KMS-11 (cell line): ENCODE results near the gene CORO1C.

Experiments
- H2AFZ ChIP-seq: fragments of 200-600 bp; sonication (generic); 2 replicates; pipeline ENCODE4 v1.6.1; 2016; ENCODE audit warnings: antibody characterized with exemption, mixed run types, low read depth
- H3K27ac ChIP-seq: fragments of 200-600 bp; sonication (generic); 2 replicates; pipeline ENCODE4 v1.6.1; 2016; ENCODE audit warnings: mild to moderate bottlenecking, mixed run types
- H3K27me3 ChIP-seq: fragments of 200-600 bp; sonication (generic); 2 replicates; pipeline ENCODE4 v1.6.1; 2017; ENCODE audit warnings: mild to moderate bottlenecking, low read depth, mixed run types, moderate library complexity; ENCODE audit not compliant: insufficient read depth
- H3K36me3 ChIP-seq: fragments of 200-600 bp; sonication (generic); 2 replicates; pipeline ENCODE4 v1.6.1; 2017; ENCODE audit warnings: mild to moderate bottlenecking, mixed run types; ENCODE audit not compliant: insufficient read depth
- H3K4me1 ChIP-seq: fragments of 200-600 bp; sonication (generic); 2 replicates; pipeline ENCODE4 v1.6.1; 2016; ENCODE audit warnings: mild to moderate bottlenecking, low read depth, mixed run types; ENCODE audit not compliant: poor library complexity, severe bottlenecking
- H3K4me2 ChIP-seq: fragments of 200-600 bp; sonication (generic); 2 replicates; pipeline ENCODE4 v1.7.0; 2016; ENCODE audit warnings: mild to moderate bottlenecking, mixed run types
- H3K4me3 ChIP-seq: fragments of 200-600 bp; sonication (generic); IDR thresholded peaks from 2 replicates; pipeline ENCODE4 v1.6.1; 2017; ENCODE audit warnings: low read depth, low read length, mixed read lengths; ENCODE audit not compliant: insufficient read depth
- H3K79me2 ChIP-seq: fragments of 200-600 bp; sonication (generic); 2 replicates; pipeline ENCODE4 v1.6.1; 2016; ENCODE audit warnings: low read depth, mixed run types; ENCODE audit not compliant: insufficient read depth
- H3K9ac ChIP-seq: fragments of 200-600 bp; sonication (generic); 2 replicates; pipeline ENCODE4 v1.6.1; 2016; ENCODE audit warnings: mild to moderate bottlenecking, mixed run types
- H4K20me1 ChIP-seq: fragments of 200-600 bp; sonication (generic); 2 replicates; pipeline ENCODE4 v1.6.1; 2016; ENCODE audit warnings: mild to moderate bottlenecking, mixed run types; ENCODE audit not compliant: insufficient read depth
- TF ChIP-seq, protein P1 (sequence below): fragments of 200-600 bp; sonication (generic); conservative IDR thresholded peaks from 2 replicates; pipeline ENCODE4 v1.6.1; 2017; ENCODE audit warnings: low read depth, mild to moderate bottlenecking, antibody characterized with exemption, low read length, moderate library complexity, mixed read lengths

Gene CORO1C

DNA sequence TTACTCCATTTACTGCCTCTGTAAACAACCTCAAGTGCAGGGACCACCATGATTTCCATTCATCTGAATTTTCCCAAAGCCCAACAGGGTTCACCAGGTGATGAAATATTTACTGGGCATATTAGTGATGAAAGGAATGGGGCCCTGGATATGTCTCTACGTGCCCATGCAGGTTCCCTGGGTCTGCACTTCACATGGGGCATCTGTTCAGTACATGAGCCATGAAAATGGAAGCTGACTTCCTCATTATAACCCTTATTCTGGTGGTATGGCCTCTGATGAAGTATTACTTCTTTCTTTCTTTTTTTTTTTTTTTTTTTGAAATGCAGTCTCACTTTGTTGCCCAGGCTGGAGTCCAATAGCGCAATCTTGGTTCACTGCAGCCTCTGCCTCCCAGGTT is 26.5 kb upstream of the CORO1C start:
- Histone ChIP-seq H3K4me2 (no peak overlapping the region), H3K36me3 (no peaks in the 10 kb centered on the region), H3K27ac (no peak overlapping the region), H3K79me2 (no peaks in the 10 kb centered on the region), H2AFZ (no peak overlapping the region), H4K20me1 (no peaks in the 10 kb centered on the region), H3K4me3 (no peak overlapping the region), H3K27me3 (no peaks in the 10 kb centered on the region), H3K4me1 (no peaks in the 10 kb centered on the region), H3K9ac (no peak overlapping the region)
- TF ChIP-seq, protein P1, sequence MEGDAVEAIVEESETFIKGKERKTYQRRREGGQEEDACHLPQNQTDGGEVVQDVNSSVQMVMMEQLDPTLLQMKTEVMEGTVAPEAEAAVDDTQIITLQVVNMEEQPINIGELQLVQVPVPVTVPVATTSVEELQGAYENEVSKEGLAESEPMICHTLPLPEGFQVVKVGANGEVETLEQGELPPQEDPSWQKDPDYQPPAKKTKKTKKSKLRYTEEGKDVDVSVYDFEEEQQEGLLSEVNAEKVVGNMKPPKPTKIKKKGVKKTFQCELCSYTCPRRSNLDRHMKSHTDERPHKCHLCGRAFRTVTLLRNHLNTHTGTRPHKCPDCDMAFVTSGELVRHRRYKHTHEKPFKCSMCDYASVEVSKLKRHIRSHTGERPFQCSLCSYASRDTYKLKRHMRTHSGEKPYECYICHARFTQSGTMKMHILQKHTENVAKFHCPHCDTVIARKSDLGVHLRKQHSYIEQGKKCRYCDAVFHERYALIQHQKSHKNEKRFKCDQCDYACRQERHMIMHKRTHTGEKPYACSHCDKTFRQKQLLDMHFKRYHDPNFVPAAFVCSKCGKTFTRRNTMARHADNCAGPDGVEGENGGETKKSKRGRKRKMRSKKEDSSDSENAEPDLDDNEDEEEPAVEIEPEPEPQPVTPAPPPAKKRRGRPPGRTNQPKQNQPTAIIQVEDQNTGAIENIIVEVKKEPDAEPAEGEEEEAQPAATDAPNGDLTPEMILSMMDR, result no peak

DNA sequence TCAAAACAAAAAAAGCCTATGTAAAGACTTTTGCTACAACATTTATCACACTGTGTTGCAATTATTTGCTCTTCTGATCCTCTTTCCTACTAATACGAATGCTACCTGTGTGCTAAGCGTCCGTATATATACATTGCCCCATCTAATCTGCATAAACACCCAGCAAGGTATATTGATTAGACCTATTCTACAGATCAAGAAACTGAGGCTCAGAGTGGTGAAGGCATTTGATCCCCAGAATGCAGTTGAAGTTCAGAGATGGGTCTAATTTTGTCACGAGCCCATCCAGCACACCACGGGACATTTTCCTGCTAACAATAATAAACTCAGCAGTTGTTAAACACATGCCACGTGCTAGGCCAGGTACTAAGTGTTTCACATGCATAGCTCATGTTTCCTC is 25.1 kb upstream of the CORO1C start:
- TF ChIP-seq, protein P1, result no peak
- Histone ChIP-seq H4K20me1 (no peaks in the 10 kb centered on the region), H3K4me1 (no peaks in the 10 kb centered on the region), H3K79me2 (no peaks in the 10 kb centered on the region), H3K27ac (no peak overlapping the region), H3K4me3 (no peak overlapping the region), H3K27me3 (no peaks in the 10 kb centered on the region), H2AFZ (no peak overlapping the region), H3K36me3 (no peaks in the 10 kb centered on the region), H3K4me2 (no peak overlapping the region), H3K9ac (no peak overlapping the region)

DNA sequence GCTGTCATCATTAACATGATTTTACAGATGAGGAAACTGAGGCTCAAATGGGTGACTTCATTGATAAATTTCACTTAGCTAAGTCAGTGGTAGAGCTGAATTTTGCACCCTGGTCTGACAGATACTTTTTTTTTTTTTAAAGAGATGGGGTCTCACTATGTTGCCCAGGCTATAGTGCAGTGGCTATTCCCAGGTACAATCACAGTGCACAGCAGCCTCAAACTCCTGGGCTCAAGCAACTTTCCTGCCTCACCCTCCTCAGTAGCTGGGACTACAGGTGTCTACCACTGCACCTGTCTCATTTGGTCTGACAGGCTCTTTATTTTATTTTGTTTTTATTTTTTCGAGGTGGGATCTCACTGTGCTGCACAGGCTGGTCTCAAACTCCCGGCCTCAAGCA is 24.2 kb upstream of the CORO1C start:
- no peaks in the 10 kb centered on the region for H3K4me1 ChIP-seq
- H4K20me1 ChIP-seq, result no peaks in the 10 kb centered on the region
- TF ChIP-seq, protein P1, result no peak
- H3K27ac ChIP-seq, result no peak overlapping the region
- H2AFZ ChIP-seq, result no peak overlapping the region
- no peaks in the 10 kb centered on the region for H3K79me2 ChIP-seq
- H3K4me2 ChIP-seq, result no peak overlapping the region
- H3K4me3 ChIP-seq, result no peak overlapping the region
- no peaks in the 10 kb centered on the region for H3K36me3 ChIP-seq
- H3K9ac ChIP-seq, result no peak overlapping the region
- no peaks in the 10 kb centered on the region for H3K27me3 ChIP-seq

DNA sequence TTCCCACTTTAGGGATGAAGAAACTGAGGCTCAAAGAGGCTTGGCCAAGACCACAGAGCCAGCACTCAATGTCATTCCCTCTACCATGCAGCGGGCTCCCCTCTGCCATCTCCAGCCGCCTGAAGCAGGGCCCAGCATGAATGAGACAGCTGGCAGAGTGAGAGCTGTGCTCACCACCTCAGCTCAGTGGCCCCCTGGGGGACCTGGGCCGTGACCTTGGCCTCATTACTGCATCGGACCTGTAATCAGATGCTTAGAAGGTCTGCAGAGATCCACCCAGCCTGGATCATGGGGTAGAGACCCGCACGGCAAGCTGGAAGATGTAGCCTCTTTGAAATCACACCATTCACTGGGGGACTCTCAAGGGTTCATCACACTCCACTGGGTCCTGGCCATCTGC is 22.7 kb upstream of the CORO1C start:
- no peaks in the 10 kb centered on the region for H4K20me1 ChIP-seq
- H3K9ac ChIP-seq, result no peak overlapping the region

More for the DNA sequence above, 22.7 kb upstream of the CORO1C start:
- Histone ChIP-seq H3K4me1 (no peaks in the 10 kb centered on the region), H2AFZ (no peak overlapping the region), H3K79me2 (no peaks in the 10 kb centered on the region), H3K27me3 (no peaks in the 10 kb centered on the region), H3K36me3 (no peaks in the 10 kb centered on the region), H3K4me3 (no peak overlapping the region), H3K27ac (no peak overlapping the region), H3K4me2 (no peak overlapping the region)
- TF ChIP-seq, protein P1, result no peak
